IMR-90 (cell line): ENCODE results near the gene RLF. TPM values are rescaled to one million over a fixed set of nuclear protein-coding genes. Genes with fewer than 3 reads are reported as not detected.

Experiments
- ATAC-seq: fragments of 200-7000 bp; cut with Tn5 transposase; 2 replicates; pipeline ENCODE4 v1.9.1; 2020; ENCODE audit warnings: low read depth, mild to moderate bottlenecking, moderate library complexity
- BruUV-seq: library from RNA; stranded (reverse); fragments of 400-500 nt; replicated peaks from 2 replicates; lab custom pipeline; 2021; lab: Mats Ljungman, UMichigan
- CTCF ChIA-PET: fragments of 300-600 bp; formaldehyde crosslinking; extraction: SDS; loops from one replicate; lab custom pipeline; 2021; ENCODE audit warnings: antibody characterized with exemption; lab: Yijun Ruan, JAX
- POLR2A ChIA-PET: fragments of 300-600 bp; sonication (Branson Sonifier 250); formaldehyde crosslinking; loops from one replicate; lab custom pipeline; 2022; ENCODE audit warnings: antibody characterized with exemption; ENCODE audit not compliant: unreplicated experiment; lab: Charles Lee
- DNase-seq: peaks from one replicate; pipeline ENCODE4 v3.0.0; 2013
- H2AFZ ChIP-seq: replicated peaks from 2 replicates; pipeline ENCODE3; 2013; ENCODE audit warnings: low read length, mild to moderate bottlenecking; ENCODE audit not compliant: poor library complexity
- H2AK5ac ChIP-seq: 2 replicates; pipeline ENCODE4 v1.6.1; 2013; ENCODE audit warnings: low read depth, low read length, inconsistent platforms
- H2AK9ac ChIP-seq: replicated peaks from 2 replicates; pipeline ENCODE3; 2013; ENCODE audit warnings: mild to moderate bottlenecking, low read depth, low read length, moderate library complexity; ENCODE audit not compliant: poor library complexity
- H2BK120ac ChIP-seq: 2 replicates; pipeline ENCODE4 v1.6.1; 2013; ENCODE audit warnings: low read depth, low read length, inconsistent platforms
- H2BK15ac ChIP-seq: 3 replicates; pipeline ENCODE4 v1.6.1; 2013; ENCODE audit warnings: low read depth, low read length, inconsistent platforms
- H2BK20ac ChIP-seq: 2 replicates; pipeline ENCODE4 v1.6.1; 2013; ENCODE audit warnings: low read depth, mild to moderate bottlenecking, inconsistent platforms, low read length, moderate library complexity
- H2BK5ac ChIP-seq: 2 replicates; pipeline ENCODE4 v1.6.1; 2013; ENCODE audit warnings: mild to moderate bottlenecking, low read depth, low read length, inconsistent platforms; ENCODE audit not compliant: poor library complexity, severe bottlenecking
- H3K14ac ChIP-seq: replicated peaks from 2 replicates; pipeline ENCODE4 v1.6.1; 2013; ENCODE audit warnings: low read depth, low read length, inconsistent platforms
- H3K18ac ChIP-seq: 2 replicates; pipeline ENCODE4 v1.6.1; 2013; ENCODE audit warnings: low read depth, low read length, control low read depth
- H3K23ac ChIP-seq: 2 replicates; pipeline ENCODE4 v1.6.1; 2013; ENCODE audit warnings: low read depth, low read length, inconsistent platforms
- H3K27ac ChIP-seq: 2 replicates; pipeline ENCODE4 v1.5.1; 2013; ENCODE audit warnings: mild to moderate bottlenecking, control low read depth, low read length; ENCODE audit not compliant: insufficient read depth
- H3K27me3 ChIP-seq: 2 replicates; pipeline ENCODE4 v1.6.1; 2013; ENCODE audit warnings: low read length; ENCODE audit not compliant: control insufficient read depth, insufficient read depth
- H3K36me3 ChIP-seq: 2 replicates; pipeline ENCODE4 v1.6.1; 2013; ENCODE audit warnings: low read length, mixed read lengths; ENCODE audit not compliant: control insufficient read depth, insufficient read depth
- H3K4ac ChIP-seq: 2 replicates; pipeline ENCODE4 v1.6.1; 2013; ENCODE audit warnings: low read depth, low read length, inconsistent platforms
- H3K4me1 ChIP-seq: 2 replicates; pipeline ENCODE4 v1.6.1; 2013; ENCODE audit warnings: low read length, mixed read lengths; ENCODE audit not compliant: control insufficient read depth, insufficient read depth
- H3K4me2 ChIP-seq: 2 replicates; pipeline ENCODE4 v1.6.1; 2013; ENCODE audit warnings: low read depth, mild to moderate bottlenecking, control low read depth, low read length, moderate library complexity
- H3K4me3 ChIP-seq: 2 replicates; pipeline ENCODE4 v1.5.1; 2013; ENCODE audit warnings: low read depth, mild to moderate bottlenecking, control low read depth, low read length, moderate library complexity; ENCODE audit not compliant: insufficient read depth
- H3K56ac ChIP-seq: 2 replicates; pipeline ENCODE4 v1.6.1; 2013; ENCODE audit warnings: low read length, inconsistent platforms; ENCODE audit not compliant: insufficient read depth; ENCODE audit errors: extremely low read depth
- H3K79me1 ChIP-seq, 2 experiments: 2 replicates each; pipeline ENCODE4 v1.6.1; 2013; ENCODE audit warnings: low read length in 2 of 2, inconsistent platforms in 1 of 2, low read depth in 1 of 2
- H3K9ac ChIP-seq: 2 replicates; pipeline ENCODE4 v1.6.1; 2013; ENCODE audit warnings: low read depth, low read length, control low read depth
- H3K9me1 ChIP-seq: 2 replicates; pipeline ENCODE4 v1.6.1; 2013; ENCODE audit warnings: low read length, inconsistent platforms; ENCODE audit not compliant: insufficient read depth
- H3K9me3 ChIP-seq: 2 replicates; pipeline ENCODE4 v1.6.1; 2013; ENCODE audit warnings: low read length; ENCODE audit not compliant: control insufficient read depth, insufficient read depth
- H4K20me1 ChIP-seq: 2 replicates; pipeline ENCODE4 v1.6.1; 2013; ENCODE audit warnings: low read length, inconsistent platforms; ENCODE audit not compliant: insufficient read depth
- H4K5ac ChIP-seq: 2 replicates; pipeline ENCODE4 v1.6.1; 2013; ENCODE audit warnings: mild to moderate bottlenecking, low read depth, low read length, control low read depth
- H4K8ac ChIP-seq, 2 experiments: 2 replicates each; pipeline ENCODE4 v1.6.1; 2013; ENCODE audit warnings: low read depth in 2 of 2, low read length in 2 of 2, control low read depth in 1 of 2, inconsistent platforms in 1 of 2
- H4K91ac ChIP-seq: 2 replicates; pipeline ENCODE4 v1.6.1; 2013; ENCODE audit warnings: low read depth, low read length, inconsistent platforms; ENCODE audit not compliant: insufficient read depth
- CEBPB ChIP-seq: IDR thresholded peaks from 2 replicates; pipeline ENCODE4 v1.6.1; 2012; ENCODE audit warnings: low read depth, low read length, improper control_type of control experiment
- CHD1 ChIP-seq: IDR thresholded peaks from 2 replicates; pipeline ENCODE4 v1.6.1; 2012; ENCODE audit warnings: low read depth, low read length, improper control_type of control experiment
- ELK1 ChIP-seq: fragments of 150-350 bp; IDR thresholded peaks from 2 replicates; pipeline ENCODE4 v1.6.1; 2016; ENCODE audit warnings: low read depth, mild to moderate bottlenecking, low read length, moderate library complexity, borderline replicate concordance
- NFE2L2 ChIP-seq: fragments of 150-350 bp; IDR thresholded peaks from 2 replicates; pipeline ENCODE4 v1.6.1; 2016; ENCODE audit warnings: low read depth, mild to moderate bottlenecking, low read length
- POLR2A ChIP-seq: IDR thresholded peaks from 2 replicates; pipeline ENCODE4 v1.6.1; 2012; ENCODE audit warnings: mild to moderate bottlenecking, low read depth, low read length
- RAD21 ChIP-seq: IDR thresholded peaks from 2 replicates; pipeline ENCODE4 v1.6.1; 2012; ENCODE audit warnings: low read length, improper control_type of control experiment
- WGBS, 2 experiments: methylation state at CpG; one replicate each; pipeline versions ENCODE4 v1.1.5 to v1.1.7; 2013; ENCODE audit warnings: missing lambda C conversion rate in 2 of 2; ENCODE audit not compliant: insufficient read length in 1 of 2; ENCODE audit errors: extremely low coverage in 2 of 2; 5-methylcytosine and 5-hydroxymethylcytosine counted together
- dilution Hi-C: fragments of 300-500 bp; cut with HindIII; formaldehyde crosslinking; loops from one replicate; pipeline ENCODE4 v1.14.3; 2018; ENCODE audit warnings: low sequenced_read_pairs; ENCODE audit not compliant: unreplicated experiment
- in situ Hi-C: fragments of 300-500 bp; cut with MboI; formaldehyde crosslinking; loops from 3 replicates; pipeline ENCODE4 v1.14.3; 2019; ENCODE audit warnings: low sequenced_read_pairs, inconsistent platforms, mixed read lengths
- intact Hi-C: fragments of 100-400 bp; cut with micrococcal nuclease; formaldehyde crosslinking; loops from 2 replicates; pipeline ENCODE4 v1.10.0; 2022
- polyA plus RNA-seq, 3 experiments: library from polyadenylated mRNA; depleted of rRNA; stranded (reverse); fragments of >200 nt; gene quantifications; 2 replicates each; pipeline ENCODE4 v1.2.3, GENCODE V29; 2012; ENCODE audit warnings: low replicate concordance in 1 of 3
- total RNA-seq: library from RNA; depleted of rRNA; stranded (reverse); fragments of >200 nt; gene quantifications from 2 replicates; pipeline ENCODE4 v1.2.3, GENCODE V29; 2012

The RLF gene
- total and polyA plus RNA-seq, 2 of the 4 experiments (the other 2 are of a cell fraction): 4.4 to 29.8 TPM

DNA sequence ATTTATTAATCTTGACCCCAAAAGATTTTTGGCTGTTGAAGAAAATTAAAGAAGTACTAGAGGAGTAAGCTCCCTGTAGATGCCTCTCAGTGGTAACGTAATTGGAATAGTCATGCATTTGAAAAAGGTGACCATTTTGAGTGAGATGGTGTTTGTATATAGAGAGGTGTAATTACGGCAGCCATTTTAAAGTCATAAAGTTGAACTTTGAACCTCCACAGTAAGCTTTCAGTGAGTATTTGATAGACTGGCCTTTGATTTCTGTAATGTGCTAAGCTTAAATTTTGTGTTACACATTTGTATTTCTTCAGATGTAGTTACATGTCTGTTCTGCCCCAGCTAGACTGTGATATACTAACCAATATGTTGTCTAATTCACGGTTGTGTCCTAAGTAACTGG lies 65.0 kb downstream of the RLF start:
- Histone ChIP-seq H4K5ac (no peak overlapping the region), H3K18ac (no peak overlapping the region), H3K36me3 (peaks cover 18% of the 10 kb centered on the region), H3K9me3 (no peaks in the 10 kb centered on the region), H3K23ac (no peak overlapping the region), H3K4ac (no peak overlapping the region), H3K27me3 (no peaks in the 10 kb centered on the region), H3K14ac (no peak overlapping the region), H3K79me1 (peaks cover 11 to 18% of the 10 kb centered on the region in 2 experiments), H2BK20ac (no peak overlapping the region), H3K9me1 (peaks cover 3% of the 10 kb centered on the region), H4K20me1 (no peaks in the 10 kb centered on the region; the same call in 1 of the 2 replicates), H2AK5ac (no peak overlapping the region), H4K91ac (no peak overlapping the region), H2AFZ (no peak overlapping the region), H2BK5ac (no peak overlapping the region), H3K9ac (no peak overlapping the region), H4K8ac (no peak overlapping the region), H2BK15ac (no peak overlapping the region), H2BK120ac (no peak overlapping the region), H3K27ac (no peak overlapping the region), H3K4me3 (no peak overlapping the region), H2AK9ac (no peak overlapping the region), H3K4me2 (no peak overlapping the region), H3K4me1 (peaks cover 7% of the 10 kb centered on the region), H3K56ac (no peak overlapping the region)
- in situ Hi-C loops (no loop called here), intact Hi-C loops (no loop called here), dilution Hi-C loops (no loop called here)
- CTCF ChIA-PET: interaction anchor here (0.6 kb wide), 2 partner anchors 15 to 26 kb away, joined by 3 to 6 read pairs; no protein-coding TSS in a partner anchor
- WGBS, 2 experiments: 100% methylated on average over 1 of the region's 3 CpGs; no CpG with 5 or more reads in 1 of the 2 experiments
- no TSS peak for BruUV-seq
- POLR2A ChIA-PET: no interaction called here
- ATAC-seq: no peak
- DNase-seq: no peak
- TF ChIP-seq POLR2A (no peak), RAD21 (no peak), ELK1 (no peak), CHD1 (no peak), NFE2L2 (no peak), CEBPB (no peak)
